ENCODE measurements around the gene ATP11B.

Gene ATP11B

DNA sequence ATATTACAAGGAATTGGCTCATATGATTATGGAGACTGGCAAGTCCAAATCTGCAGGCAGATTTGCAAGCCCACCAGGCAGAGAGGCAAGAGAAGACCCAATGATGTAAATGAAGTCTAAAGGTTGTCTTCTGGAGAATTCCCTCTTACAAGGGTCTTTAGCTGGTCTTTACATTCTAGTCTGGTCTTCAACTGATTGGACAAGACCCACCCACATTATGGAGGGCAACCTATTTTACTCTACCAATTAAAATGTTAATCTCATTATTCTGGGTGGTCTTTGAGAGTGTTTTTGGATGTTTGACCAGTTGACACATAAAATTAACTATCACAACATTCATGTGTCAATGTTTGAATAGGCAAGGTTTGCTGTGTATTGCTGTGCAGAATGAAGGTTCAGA, 28.0 kb upstream of the ATP11B start:
- TF ChIP-seq, protein P1, sequence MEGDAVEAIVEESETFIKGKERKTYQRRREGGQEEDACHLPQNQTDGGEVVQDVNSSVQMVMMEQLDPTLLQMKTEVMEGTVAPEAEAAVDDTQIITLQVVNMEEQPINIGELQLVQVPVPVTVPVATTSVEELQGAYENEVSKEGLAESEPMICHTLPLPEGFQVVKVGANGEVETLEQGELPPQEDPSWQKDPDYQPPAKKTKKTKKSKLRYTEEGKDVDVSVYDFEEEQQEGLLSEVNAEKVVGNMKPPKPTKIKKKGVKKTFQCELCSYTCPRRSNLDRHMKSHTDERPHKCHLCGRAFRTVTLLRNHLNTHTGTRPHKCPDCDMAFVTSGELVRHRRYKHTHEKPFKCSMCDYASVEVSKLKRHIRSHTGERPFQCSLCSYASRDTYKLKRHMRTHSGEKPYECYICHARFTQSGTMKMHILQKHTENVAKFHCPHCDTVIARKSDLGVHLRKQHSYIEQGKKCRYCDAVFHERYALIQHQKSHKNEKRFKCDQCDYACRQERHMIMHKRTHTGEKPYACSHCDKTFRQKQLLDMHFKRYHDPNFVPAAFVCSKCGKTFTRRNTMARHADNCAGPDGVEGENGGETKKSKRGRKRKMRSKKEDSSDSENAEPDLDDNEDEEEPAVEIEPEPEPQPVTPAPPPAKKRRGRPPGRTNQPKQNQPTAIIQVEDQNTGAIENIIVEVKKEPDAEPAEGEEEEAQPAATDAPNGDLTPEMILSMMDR (IDR thresholded peaks at IDR 0.05; ENCODE audit: low read depth, low read length, missing control alignments), result no peak
- H3K4me3 ChIP-seq (ENCODE audit: low read depth, low read length), result no peak overlapping the region
- DNase-seq (ENCODE audit: low read depth), result no peak

DNA sequence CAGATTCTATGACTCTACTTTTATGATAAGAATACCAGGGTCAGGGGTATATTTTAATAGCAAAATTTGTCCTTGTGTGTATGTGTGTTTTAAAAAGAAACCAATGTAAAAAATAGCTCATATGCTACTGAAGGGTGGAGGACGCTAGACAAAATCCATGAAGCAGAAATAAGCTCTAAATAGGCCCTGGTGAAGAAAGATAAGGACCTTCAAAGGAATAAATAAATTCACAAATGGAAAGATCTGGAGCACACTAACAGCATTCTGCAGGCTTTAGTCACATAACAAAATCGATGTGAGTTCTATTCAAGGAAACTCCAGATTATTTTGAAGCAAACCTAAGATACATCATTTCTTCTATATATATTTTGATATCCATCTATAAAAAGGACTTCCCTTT, 27.2 kb upstream of the ATP11B start:
- DNase-seq (ENCODE audit: low read depth), result no peak
- TF ChIP-seq, protein P1 (IDR thresholded peaks at IDR 0.05; ENCODE audit: low read depth, low read length, missing control alignments), result no peak
- no peak overlapping the region for H3K4me3 ChIP-seq (ENCODE audit: low read depth, low read length)

DNA sequence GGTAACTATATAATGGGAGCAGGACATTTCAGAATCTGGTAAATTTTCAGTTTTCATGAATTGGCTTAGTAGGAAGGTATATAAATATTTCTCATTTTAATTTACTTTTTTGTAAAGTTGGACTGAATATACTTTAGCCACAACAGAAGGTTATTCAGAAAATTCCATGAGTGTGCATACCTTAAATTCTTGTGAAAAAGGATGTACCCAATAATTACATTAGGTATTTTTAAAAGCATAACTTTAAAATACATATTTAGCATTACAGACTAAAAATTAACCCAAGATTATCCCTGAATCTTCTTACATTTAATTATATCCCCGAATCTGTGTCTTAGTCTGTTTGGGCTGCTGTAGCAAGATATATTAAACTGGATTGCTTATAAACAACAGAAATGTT, 24.9 kb upstream of the ATP11B start:
- TF ChIP-seq, protein P1 (IDR thresholded peaks at IDR 0.05; ENCODE audit: low read depth, low read length, missing control alignments), result no peak
- DNase-seq (ENCODE audit: low read depth), result no peak
- no peak overlapping the region for H3K4me3 ChIP-seq (ENCODE audit: low read depth, low read length)

DNA sequence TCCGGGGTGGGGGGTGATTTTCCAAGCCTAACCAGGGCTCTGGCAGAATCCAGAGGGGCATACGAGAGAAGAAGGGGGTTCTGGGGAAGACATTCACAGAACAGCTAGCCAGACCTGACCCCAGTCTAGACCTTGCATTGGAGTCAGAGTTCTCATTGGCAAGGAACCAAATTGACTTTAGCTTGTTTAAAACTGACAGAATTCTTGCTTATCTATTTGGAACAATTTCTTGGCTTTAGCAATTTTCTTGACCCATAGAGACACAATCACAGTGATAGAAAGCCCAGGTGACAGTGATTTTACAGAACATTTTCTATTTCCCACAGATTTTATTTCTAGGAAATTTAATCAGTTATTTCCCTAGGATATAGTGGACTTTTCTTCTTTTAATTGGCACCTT, 23.6 kb upstream of the ATP11B start:
- no peak overlapping the region for H3K4me3 ChIP-seq (ENCODE audit: low read depth, low read length)
- TF ChIP-seq, protein P1 (IDR thresholded peaks at IDR 0.05; ENCODE audit: low read depth, low read length, missing control alignments), result no peak
- no peak for DNase-seq (ENCODE audit: low read depth)

DNA sequence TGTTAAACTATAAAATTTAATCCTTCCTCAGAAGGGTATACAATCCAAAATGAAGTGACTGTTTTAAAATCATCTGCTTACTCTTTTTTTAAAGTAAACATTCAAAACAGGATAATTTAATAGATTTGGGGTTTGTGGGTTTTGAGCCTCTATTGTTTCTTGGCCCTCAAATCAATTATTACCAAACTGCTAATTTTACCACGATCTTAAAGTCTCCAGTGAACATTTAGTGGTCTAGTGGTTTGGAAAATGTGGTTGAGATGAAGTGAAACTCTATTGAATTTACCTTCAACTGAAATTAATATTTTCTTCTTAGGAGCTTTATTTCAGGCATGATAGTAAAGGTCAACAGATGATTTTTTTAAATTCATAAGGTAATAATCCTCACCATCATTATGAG, 11.2 kb upstream of the ATP11B start:
- DNase-seq (ENCODE audit: low read depth), result no peak
- TF ChIP-seq, protein P1 (IDR thresholded peaks at IDR 0.05; ENCODE audit: low read depth, low read length, missing control alignments), result no peak
- no peak overlapping the region for H3K4me3 ChIP-seq (ENCODE audit: low read depth, low read length)

DNA sequence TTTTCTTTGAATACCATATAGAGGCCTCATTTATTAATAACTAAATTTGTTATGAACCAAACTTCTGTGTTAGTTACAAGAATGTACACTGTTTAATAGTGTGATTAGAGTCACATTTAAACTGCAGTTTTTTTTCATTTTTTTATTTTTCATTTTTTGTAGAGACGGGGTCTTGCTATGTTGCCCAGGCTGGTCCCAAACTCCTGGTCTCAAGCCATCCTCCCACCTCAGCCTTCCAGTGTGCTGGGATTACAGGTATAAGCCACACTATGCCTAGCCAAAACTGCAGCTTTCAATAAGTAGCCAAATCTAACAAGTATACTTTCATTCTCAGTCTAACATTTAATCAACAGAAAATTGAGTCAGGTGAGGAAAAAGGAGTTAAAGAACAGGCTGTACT, 10.2 kb upstream of the ATP11B start:
- DNase-seq (ENCODE audit: low read depth), result no peak
- H3K4me3 ChIP-seq (ENCODE audit: low read depth, low read length), result no peak overlapping the region
- TF ChIP-seq, protein P1 (IDR thresholded peaks at IDR 0.05; ENCODE audit: low read depth, low read length, missing control alignments), result no peak

DNA sequence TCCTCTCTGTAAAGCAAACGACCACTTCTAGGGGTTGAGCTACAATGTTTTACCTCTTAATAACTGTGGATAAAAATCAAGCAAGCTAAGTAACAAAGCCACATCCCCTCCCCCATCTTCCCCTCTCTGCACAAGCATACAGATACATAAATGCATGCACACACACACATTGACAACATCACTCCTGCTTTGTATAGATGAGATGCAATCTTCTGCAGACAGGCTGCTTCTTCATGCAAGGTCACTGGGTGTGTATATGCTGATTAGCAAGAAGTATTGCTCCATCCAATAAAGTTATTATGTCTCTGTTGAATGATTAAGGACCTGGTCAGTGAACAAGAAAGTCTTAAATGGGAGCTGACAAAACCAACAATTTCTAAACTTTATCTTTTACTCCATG, 8.8 kb upstream of the ATP11B start:
- H3K4me3 ChIP-seq (ENCODE audit: low read depth, low read length), result no peak overlapping the region
- TF ChIP-seq, protein P1 (IDR thresholded peaks at IDR 0.05; ENCODE audit: low read depth, low read length, missing control alignments), result no peak
- no peak for DNase-seq (ENCODE audit: low read depth)
